ENCODE results near the gene ZBTB22.
"Not testable (repeated sequence)": the region's sequence is repeated elsewhere in the genome, so short reads cannot be mapped to it uniquely, and the experiment has no call there.

The ZBTB22 gene, protein sequence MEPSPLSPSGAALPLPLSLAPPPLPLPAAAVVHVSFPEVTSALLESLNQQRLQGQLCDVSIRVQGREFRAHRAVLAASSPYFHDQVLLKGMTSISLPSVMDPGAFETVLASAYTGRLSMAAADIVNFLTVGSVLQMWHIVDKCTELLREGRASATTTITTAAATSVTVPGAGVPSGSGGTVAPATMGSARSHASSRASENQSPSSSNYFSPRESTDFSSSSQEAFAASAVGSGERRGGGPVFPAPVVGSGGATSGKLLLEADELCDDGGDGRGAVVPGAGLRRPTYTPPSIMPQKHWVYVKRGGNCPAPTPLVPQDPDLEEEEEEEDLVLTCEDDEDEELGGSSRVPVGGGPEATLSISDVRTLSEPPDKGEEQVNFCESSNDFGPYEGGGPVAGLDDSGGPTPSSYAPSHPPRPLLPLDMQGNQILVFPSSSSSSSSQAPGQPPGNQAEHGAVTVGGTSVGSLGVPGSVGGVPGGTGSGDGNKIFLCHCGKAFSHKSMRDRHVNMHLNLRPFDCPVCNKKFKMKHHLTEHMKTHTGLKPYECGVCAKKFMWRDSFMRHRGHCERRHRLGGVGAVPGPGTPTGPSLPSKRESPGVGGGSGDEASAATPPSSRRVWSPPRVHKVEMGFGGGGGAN

DNA sequence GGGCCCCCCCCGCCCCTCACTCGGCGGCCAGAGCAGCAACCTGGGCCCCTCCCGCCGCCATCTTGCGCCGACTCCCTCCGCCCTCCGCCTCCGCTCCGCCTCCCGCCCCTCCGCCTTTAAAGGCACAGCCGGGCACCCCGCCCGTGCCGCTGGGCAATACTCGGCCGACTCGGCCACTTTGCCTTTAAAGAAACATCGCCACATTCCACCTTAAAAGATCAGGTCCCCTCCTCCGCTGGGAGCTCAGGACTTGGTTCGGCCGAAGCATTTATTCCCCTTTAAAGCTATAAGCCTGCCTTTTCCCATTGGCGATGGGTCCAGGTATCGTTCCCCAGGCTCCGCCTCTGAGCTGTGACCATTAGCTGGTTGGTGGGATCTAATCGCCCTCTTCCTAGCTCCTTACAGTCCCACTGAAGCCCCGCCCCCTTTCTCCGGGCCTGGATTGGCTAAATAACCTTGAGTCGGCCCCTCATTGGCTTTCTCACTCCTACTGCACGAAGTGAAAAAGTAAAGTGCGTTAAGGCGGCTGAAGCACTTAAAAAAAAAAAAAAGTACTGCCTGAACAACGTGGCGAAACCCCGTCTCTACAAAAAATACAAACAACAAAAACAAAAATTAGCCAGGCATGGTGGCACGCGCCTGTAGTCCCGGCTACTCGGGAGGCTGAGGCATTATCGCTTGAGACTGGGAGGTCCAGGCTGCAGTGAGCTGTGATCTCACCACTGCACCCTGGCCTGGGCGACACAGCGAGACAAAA, at the start of gene ZBTB22:
TSS of gene ZBTB22 (minus strand) at position 76 of the 757 bp plus-strand sequence. CDS start 828 bp downstream, outside the sequence.
- peak; percentile 100 for DNase-seq

DNA sequence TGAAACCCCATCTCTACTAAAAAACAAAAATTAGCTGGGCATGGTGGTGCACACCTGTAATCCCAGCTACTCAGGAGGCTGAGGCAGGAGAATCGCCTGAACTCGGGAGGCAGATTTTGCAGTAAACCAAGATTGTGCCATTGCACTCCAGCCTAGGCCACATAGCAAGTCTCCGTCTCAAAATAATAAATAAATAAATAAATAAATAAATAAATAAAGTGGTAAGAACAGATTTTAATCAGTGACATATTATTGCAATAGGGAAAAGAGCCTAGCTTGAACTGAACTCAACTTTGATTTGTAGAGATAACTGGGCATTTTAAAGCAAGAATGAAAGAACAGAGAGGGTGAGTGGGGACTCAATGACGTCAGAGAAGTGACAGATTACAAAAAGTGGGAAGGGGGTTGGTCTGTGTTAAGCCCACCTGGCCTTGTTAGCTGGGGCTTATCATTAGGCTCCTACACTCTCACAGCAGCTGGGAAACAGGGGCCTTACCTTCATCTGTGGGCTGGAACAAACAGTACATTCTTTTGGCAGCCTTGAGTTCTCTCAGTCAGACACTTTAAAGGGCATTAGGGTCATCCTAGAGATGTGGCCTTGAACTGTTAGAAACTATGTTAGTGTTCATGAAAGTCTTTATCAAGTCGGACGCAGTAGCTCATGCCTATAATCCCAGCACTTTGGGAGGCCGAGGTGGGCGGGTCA, 49.6 kb upstream of the ZBTB22 start:
- DNase-seq, result no peak

DNA sequence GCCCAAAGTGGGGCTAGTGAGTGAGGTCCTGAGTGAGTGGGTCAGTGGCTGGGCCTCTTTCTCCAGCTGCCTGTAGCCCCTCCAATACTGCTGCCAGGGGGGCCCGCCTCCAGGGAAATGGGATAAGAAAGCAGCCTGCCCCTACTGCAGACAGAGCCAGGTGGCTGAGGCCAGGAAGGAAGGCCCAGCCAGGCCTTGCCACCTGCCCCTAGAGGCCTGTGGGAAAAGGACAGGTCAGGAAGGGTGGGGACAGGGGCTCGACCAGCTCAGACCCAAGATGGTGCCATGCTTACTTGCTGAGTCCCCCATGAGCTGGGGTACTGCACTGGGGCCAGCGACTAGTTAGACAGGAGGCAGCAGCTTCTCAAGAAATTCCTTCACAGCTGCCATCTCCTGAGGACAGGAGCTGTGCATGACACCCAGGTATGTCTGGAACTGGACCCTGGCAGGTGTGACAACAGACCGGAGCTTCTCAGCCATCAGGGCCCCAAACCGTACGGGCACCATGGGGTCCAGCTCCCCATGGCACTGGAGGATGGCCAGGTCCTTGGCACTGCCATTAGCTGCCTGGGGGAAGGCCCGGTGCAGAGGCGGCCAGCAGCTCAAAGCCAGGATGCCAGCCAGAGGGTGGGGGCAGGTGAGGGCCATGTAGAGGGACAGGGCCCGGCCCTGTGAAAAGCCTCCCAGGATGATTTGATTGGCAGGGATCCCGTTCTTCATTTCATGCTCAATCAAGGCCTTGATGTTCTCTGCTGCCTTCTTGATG, 47.8 kb upstream of the ZBTB22 start:
- DNase-seq, result not testable (repeated sequence)

DNA sequence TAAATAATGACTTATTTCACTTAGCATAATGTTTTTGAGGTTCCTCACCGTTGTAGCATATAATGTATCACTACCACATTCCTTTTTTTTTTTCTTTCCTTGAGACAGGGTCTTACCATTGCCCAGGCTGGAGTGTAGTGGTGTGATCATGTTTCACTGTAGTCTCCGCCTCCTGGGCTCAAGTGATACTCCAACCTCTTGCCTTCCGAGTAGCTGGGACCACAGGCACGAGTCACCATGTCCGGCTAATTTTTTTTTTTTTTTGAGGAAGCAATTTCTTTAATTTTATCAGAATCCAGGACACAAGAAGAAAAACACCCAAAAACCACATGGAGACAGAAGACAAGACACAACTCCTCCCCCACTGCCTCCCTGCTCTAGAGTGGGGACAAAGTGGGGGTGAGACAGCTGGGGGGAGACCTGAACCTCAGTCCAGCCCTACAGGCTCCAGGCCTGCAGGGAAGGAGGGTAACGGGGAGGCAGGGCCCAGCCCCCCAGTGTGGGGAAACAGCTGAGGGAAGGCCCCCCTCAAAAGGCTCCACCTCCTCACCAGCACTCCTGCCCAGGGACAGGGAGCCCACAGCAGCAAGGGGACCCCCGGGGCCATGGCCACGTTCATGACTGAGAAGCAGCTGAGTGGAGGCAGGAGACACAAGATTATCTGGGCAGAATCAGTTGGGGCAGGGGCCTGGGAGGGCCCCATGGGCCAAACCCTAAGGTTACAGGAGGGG, 47.1 kb upstream of the ZBTB22 start:
- DNase-seq, result peak; percentile 68

DNA sequence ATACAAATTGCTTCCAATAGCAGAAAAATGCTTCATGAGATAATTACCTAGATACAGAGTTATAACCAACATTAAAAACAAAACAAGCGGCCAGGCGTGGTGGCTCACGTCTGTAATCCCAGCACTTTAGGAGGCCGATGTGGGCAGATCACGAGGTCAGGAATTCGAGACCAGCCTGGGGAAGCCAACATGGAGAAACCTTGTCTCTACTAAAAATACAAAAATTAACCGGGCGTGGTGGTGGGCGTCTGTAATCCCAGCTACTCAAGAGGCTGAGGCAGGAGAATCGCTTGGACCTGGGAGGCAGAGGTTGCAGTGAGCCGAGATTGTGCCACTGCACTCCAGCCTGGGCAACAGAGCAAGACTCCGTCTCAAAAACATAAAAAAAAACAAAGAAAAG, 45.9 kb upstream of the ZBTB22 start:
- not testable (repeated sequence) for DNase-seq

DNA sequence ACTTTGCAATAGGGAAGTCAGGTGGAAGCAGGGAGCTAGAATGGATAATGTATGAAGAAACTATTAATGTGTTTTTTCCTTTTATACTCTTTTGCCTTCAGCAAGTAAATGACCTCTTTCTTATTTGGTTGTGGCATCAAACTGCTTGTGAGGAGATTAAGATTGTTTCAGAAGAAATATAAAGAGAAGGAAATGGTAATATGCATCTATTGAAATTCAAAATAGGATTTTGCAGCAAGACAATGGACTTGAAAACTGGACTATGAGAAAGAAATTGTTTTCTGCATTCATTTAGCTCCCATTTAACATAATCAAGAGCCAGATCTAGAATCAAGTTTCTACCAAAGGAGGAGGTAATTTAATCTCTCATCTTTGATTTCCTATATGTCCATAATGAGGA, 41.8 kb upstream of the ZBTB22 start:
- no peak for DNase-seq

DNA sequence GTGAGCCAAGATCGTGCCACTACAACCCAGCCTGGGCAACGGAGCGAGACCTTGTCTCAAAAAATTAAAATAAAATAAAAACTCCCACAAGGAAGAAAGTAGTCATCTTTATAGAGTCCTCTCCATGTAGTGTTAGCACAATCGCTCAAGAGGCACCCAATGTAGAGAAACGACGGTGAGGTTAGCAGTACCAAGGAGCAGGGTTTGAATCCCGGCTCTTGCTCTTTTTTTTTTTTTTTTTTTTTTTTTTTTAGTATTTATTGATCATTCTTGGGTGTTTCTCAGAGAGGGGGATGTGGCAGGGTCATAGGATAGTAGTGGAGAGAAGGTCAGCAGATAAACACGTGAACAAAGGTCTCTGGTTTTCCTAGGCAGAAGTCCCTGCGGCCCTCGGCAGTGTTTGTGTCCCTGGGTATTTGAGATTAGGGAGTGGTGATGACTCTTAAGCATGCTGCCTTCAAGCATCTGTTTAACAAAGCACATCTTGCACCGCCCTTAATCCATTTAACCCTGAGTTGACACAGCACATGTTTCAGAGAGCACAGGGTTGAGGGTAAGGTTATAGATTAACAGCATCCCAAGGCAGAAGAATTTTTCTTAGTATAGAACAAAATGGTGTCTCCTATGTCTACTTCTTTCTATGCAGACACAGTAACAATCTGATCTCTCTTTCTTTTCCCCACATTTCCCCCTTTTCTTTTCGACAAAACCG, 39.8 kb upstream of the ZBTB22 start:
- not testable (repeated sequence) for DNase-seq

DNA sequence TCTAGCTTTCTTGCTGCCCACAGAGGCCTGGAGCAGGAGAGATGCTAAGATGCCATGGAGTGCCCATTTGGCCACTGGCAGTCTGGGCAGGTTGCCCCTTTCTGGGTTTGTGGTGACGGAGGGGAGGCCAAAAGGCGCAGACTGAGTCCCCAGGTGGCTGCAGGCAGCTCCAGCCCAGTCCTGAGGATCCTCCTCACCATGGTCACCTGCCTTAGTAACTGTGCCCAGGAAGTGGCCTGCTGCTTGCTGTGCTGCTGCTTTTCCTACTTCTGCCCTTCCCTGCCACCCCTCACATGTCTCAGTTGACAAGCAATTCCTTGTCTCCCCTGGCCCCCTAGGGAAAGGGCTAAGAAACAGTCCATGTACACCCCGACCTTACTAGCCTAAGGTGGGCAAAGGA, 38.8 kb upstream of the ZBTB22 start:
- DNase-seq, result no peak

DNA sequence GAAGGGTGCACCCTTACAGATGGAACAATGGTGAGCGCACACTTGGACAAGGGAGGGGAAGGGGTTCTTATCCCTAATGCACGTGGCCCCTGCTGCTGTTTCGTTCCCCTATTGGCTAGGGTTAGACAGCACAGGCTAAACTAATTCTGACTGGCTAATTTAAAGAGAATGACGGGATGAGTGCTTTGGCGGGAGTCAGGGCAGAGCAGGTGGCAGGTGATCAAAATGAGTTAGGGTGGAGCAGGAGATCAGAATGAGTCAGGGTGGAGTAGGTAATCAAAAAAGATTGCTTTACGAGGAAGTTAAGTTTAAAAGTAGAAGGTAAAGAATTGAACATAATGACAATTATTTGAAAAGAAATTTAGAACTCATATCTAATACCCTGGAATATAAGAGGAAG, 38.3 kb upstream of the ZBTB22 start:
- not testable (repeated sequence) for DNase-seq

DNA sequence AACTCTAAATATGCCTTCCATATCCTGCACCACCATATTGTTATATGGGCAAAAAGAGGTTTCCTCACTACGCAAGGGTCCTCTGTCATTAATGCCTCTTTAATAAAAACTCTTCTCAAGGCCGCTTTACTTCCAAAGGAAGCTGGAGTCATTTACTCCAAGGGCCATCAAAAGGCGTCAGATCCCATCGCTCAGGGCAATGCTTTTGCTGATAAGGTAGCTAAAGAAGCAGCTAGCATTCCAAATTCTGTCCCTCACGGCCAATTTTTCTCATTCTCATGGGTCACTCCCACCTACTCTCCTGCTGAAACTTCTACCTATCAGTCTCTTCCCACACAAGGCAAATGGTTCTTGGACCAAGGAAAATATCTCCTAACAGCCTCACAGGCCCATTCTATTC, 30.3 kb upstream of the ZBTB22 start:
- no peak for DNase-seq

DNA sequence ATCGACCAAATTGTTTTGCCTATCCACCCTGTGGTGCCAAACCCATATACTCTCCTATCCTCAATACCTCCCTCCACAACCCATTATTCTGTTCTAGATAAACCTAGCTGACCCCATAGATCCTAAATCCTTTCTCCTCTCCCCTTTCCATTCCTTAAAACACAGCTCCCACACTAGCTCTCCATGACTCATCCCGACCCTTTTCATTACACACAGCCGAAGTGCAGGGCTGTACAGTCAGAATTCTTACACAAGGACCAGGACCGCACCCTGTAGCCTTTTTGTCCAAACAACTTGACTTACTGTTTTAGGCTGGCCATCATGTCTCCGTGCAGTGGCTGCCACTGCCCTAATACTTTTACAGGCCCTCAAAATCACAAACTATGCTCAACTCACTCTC, 29.4 kb upstream of the ZBTB22 start:
- peak; percentile 44 for DNase-seq

DNA sequence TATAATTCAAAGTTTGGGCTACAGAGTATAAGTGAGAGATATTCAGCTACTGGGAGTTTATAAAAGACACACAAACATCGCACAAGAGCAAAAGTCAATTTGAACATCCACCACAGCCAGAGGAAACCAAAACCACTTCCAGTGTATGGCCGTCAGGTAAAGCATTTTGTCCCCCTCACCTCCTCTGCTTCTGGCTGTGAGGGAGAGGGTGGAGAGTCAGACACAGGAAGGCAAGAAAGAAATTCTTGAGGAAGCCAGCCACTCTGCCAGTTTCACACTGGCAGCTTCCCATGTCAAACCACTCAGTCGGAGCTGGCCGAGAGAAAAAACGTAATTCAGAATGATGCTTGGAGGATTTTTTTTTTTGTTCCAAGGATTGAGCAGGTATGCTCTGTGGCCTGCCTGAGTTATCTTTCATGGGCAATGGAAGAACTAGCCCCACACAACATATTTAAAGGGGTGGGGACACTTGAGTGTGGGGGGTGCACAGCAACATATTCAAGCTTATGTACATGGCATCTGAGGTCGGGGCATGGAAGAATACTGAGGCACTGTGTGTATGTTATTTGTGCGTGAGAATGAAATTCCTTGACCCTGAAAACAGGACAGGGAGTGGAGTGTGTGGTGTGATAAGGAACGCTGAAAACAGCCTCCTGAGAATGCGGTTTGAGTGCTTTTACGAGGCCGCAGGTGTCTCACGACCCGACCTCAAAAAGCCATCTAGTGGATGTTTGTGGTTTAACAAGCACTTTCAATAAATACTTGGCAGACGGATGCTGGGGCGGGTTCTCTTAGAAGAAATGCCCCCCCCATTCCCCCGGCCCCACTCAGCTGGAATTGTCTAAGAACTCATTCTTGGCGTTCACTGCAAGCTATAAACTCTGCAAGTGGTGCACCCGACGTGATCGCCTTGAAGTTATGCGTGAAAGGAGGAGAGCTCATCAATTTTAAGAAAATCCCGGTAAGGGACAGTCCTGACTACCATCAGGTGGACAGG, 27.5 kb upstream of the ZBTB22 start:
- DNase-seq, result peak; percentile 81

DNA sequence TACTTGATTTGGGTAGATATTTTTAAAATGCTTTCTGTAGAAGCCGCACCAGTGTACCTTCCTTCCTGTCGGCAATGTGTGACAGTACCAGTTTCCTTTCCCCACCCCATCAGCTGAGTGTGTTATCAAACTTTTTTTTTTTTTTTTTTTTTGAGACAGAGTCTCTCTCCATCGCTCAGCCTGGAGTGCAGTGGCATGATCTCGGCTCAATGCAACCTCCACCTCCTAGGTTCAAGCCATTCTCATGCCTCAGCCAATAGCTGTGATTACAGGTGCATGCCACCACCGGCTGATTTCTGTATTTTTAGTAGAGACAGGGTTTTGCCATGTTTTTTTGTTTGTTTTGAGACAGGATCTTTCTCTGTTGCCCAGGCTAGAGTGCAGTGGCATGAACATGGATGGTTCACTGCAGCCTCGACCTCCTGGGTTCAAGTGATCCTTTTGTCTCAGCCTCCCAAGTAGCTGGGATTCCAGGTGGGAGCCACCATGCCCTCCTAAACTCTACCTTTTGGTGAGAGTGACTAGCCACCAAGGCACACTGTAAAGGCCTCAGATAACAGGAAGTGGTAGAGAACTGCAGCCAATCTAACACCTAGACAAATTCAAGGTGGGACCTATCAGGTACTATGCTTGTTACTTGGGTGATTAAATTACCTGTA, 26.5 kb upstream of the ZBTB22 start:
- DNase-seq, result no peak

DNA sequence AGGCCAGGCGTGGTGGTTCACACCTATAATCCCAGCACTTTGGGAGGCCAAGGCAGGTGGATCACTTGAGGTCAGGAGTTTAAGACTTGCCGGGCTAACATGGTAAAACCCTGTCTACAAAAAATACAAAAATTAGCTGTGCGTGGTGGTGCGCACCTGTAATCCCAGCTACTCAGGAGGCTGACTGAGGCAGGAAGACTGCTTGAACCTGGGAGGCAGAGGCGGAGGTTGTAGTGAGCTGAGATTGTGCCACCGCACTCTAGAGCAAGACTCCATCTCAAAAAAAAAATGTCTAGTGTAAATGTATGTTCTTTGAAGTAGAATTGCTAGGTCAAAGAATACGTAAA, 26.0 kb upstream of the ZBTB22 start:
- not testable (repeated sequence) for DNase-seq

DNA sequence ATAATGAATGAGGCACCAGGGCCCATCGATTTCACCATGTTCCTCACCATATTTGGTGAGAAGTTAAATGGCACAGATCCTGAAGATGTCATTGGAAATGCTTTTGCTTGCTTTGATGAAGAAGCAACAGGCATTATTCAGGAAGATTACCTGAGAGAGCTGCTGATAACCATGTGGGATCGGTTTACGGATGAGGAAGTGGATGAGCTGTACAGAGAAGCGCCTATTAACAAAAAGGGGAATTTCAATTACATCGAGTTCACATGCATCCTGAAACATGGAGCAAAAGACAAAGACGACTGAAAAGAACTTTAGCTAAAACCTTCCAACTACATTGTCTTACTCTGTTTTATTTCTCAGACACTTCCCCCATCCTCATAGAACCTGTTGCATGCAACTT, 21.6 kb upstream of the ZBTB22 start:
- no peak for DNase-seq

DNA sequence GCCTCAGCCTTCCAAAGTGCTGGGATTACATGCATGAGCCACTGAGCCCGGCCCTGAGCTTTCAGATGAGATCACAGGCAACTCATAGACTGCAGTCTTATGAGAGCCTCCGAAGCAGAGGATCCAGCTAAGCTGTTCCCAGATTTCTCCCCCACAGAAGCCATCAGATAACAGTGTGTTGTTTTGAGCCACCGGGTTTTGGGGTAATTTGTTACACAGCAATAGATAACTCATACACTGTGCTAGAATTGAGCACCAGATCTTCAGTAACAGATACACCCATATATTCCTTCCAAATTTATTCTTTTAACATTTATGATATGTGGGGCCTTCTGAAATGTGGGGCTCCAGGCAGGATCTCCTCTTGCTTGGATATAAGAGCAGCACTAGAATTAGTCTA, 19.0 kb upstream of the ZBTB22 start:
- DNase-seq, result no peak

DNA sequence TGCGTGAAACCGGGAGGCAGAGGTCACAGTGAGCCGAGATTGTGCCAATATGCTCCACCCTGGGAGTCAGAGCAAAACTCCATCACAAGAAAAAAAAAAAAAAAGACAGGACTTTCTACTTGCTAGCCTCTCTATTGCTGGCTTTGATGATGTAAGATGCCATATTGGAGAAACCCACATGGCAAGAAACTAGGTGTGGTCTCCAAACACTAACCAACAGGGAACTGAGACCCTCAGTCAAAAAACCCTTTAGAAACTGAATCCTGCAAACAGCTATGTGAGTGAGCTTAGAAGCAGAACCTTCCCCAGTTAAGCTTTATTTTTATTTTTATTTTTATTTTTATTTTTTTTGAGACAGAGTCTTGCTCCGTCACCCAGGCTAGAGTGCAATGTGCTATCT, 18.4 kb upstream of the ZBTB22 start:
- DNase-seq, result no peak

DNA sequence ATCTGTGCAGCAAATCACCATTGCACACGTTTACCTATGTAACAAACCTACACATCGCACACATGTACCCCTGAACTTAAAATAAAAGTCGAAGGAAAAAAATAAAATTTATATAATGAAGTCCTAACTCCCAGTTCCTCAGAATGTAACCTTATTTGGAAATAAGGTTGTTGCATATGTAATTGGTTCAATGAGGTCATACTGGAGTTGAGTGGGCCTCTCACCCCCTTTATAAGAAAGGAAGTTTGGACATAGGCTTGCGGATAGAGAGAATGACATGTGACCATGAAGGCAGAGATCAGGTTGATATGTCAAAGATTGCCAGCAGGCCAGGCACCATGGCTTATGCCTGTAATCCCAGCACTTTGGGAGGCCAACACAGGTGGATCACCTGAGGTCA, 16.1 kb upstream of the ZBTB22 start:
- DNase-seq, result no peak

DNA sequence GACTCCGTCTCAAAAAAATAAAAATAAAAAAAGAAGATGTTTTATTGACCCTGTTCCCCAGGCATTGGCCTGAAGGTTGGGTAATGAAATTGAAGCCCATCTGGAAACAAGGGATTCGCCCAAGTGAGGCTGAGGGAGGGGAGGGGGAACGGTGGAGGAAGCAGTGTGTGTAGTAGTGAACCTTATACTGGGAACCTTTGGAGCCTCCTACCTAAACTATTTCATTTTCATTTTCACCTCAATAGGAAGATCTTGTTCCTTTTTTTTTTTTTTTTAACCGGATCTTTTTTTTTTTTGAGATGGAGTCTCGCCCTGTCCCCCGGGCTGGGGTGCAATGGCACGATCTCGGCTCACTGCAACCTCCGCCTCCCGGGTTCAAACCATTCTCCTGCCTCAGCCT, 13.2 kb upstream of the ZBTB22 start:
- DNase-seq, result no peak
